SK-N-SH treated with all-trans-retinoic acid at 6 μM for 48 hours (cell line): ENCODE measurements around the gene ECHS1.
A peak's percentile ranks its signal among the peaks of the same experiment; 100 is the strongest.

Experiments
- ATAC-seq: fragments of 200-7000 bp; cut with Tn5 transposase; 3 replicates; pipeline ENCODE4 v1.9.1; 2020; ENCODE audit warnings: mild to moderate bottlenecking, moderate library complexity
- BACH2 ChIP-seq: fragments of 250-450 bp; sonication (Bioruptor Pico); IDR thresholded peaks from 2 replicates; pipeline ENCODE4 v1.9.0; 2021; ENCODE audit warnings: mild to moderate bottlenecking, borderline replicate concordance
- CSDC2 ChIP-seq: fragments of 250-450 bp; sonication (Bioruptor Pico); IDR thresholded peaks from 2 replicates; pipeline ENCODE4 v1.5.0; 2020; ENCODE audit warnings: mild to moderate bottlenecking, moderate library complexity
- CSRNP3 ChIP-seq: fragments of 250-450 bp; sonication (Bioruptor Pico); IDR thresholded peaks from 2 replicates; pipeline ENCODE4 v1.5.1; 2021; ENCODE audit warnings: mild to moderate bottlenecking, moderate library complexity
- ESRRG ChIP-seq: fragments of 250-450 bp; sonication (Bioruptor Pico); IDR thresholded peaks from 2 replicates; pipeline ENCODE4 v1.6.1; 2021; ENCODE audit warnings: mild to moderate bottlenecking
- GLIS3 ChIP-seq: fragments of 250-450 bp; sonication (Bioruptor Pico); IDR thresholded peaks from 2 replicates; pipeline ENCODE4 v1.5.0; 2020; ENCODE audit warnings: mild to moderate bottlenecking, moderate library complexity
- ISL1 ChIP-seq: fragments of 250-450 bp; sonication (Bioruptor Pico); IDR thresholded peaks from 2 replicates; pipeline ENCODE4 v2.1.2; 2022; ENCODE audit warnings: mild to moderate bottlenecking, moderate library complexity
- OSR1 ChIP-seq: fragments of 250-450 bp; sonication (Bioruptor Pico); IDR thresholded peaks from 2 replicates; pipeline ENCODE4 v1.8.0; 2022; ENCODE audit warnings: moderate library complexity, mild to moderate bottlenecking, inconsistent platforms
- POU6F1 ChIP-seq: fragments of 250-450 bp; sonication (Bioruptor Pico); IDR thresholded peaks from 2 replicates; pipeline ENCODE4 v1.8.0; 2021; ENCODE audit warnings: low read depth, mild to moderate bottlenecking, moderate library complexity, borderline replicate concordance
- PPARA ChIP-seq: fragments of 250-450 bp; sonication (Bioruptor Pico); IDR thresholded peaks from 2 replicates; pipeline ENCODE4 v1.5.0; 2020; ENCODE audit warnings: mild to moderate bottlenecking, borderline replicate concordance
- SNAI2 ChIP-seq: fragments of 250-450 bp; sonication (Bioruptor Pico); IDR thresholded peaks from 2 replicates; pipeline ENCODE4 v1.5.0; 2020; ENCODE audit warnings: mild to moderate bottlenecking, moderate library complexity
- TCF4 ChIP-seq: fragments of 250-450 bp; sonication (Bioruptor Pico); IDR thresholded peaks from 2 replicates; pipeline ENCODE4 v1.8.0; 2021; ENCODE audit warnings: mild to moderate bottlenecking, moderate library complexity, borderline replicate concordance
- TOX ChIP-seq: fragments of 250-450 bp; sonication (Bioruptor Pico); IDR thresholded peaks from 2 replicates; pipeline ENCODE4 v1.8.0; 2021; ENCODE audit warnings: mild to moderate bottlenecking, moderate library complexity, borderline replicate concordance
- ZC3H10 ChIP-seq: fragments of 250-450 bp; sonication (Bioruptor Pico); IDR thresholded peaks from 2 replicates; pipeline ENCODE4 v1.5.1; 2021; ENCODE audit warnings: mild to moderate bottlenecking, moderate library complexity
- ZFP3 ChIP-seq: fragments of 250-450 bp; sonication (Bioruptor Pico); IDR thresholded peaks from 2 replicates; pipeline ENCODE4 v1.5.0; 2020; ENCODE audit warnings: mild to moderate bottlenecking, moderate library complexity
- ZFP30 ChIP-seq: fragments of 450-650 bp; formaldehyde crosslinking; IDR thresholded peaks from 2 replicates; pipeline ENCODE4 v1.5.0; 2022; ENCODE audit warnings: mild to moderate bottlenecking, moderate library complexity
- ZNF565 ChIP-seq: fragments of 450-650 bp; formaldehyde crosslinking; conservative IDR thresholded peaks from 2 replicates; pipeline ENCODE4 v1.5.0; 2020; ENCODE audit warnings: low read depth, mild to moderate bottlenecking, moderate library complexity
- ZNF70 ChIP-seq: fragments of 450-650 bp; formaldehyde crosslinking; IDR thresholded peaks from 2 replicates; pipeline ENCODE4 v1.5.0; 2020; ENCODE audit warnings: mild to moderate bottlenecking, moderate library complexity

ECHS1 gene

GRCh38 chr10:133326745-133327650 lies 46.2 kb downstream of the ECHS1 start (continued):
- TF ChIP-seq ZFP30 (no peak), ZFP3 (CRISPR knock-in tag) (no peak), CSDC2 (CRISPR knock-in tag) (no peak), CSRNP3 (CRISPR knock-in tag) (no peak), PPARA (CRISPR knock-in tag) (no peak), TOX (CRISPR knock-in tag) (no peak), ZNF565 (CRISPR knock-in tag) (no peak), ZC3H10 (CRISPR knock-in tag) (no peak), BACH2 (CRISPR knock-in tag) (no peak), OSR1 (CRISPR knock-in tag) (no peak)

GRCh38 chr10:133326223-133326551 lies 47.0 kb downstream of the ECHS1 start:
- ATAC-seq: no peak
- TF ChIP-seq ZNF70 (CRISPR knock-in tag) (no peak), TOX (CRISPR knock-in tag) (no peak), CSRNP3 (CRISPR knock-in tag) (no peak), OSR1 (CRISPR knock-in tag) (no peak), ZNF565 (CRISPR knock-in tag) (no peak), POU6F1 (CRISPR knock-in tag) (no peak), TCF4 (CRISPR knock-in tag) (no peak), ISL1 (CRISPR knock-in tag) (no peak)

- TF ChIP-seq ZFP30 (no peak), BACH2 (CRISPR knock-in tag) (no peak), OSR1 (CRISPR knock-in tag) (no peak), TOX (CRISPR knock-in tag) (no peak)
- ATAC-seq: peak; percentile 32
Measured at GRCh38 chr10:133325440-133326222, 47.5 kb downstream of the ECHS1 start.

- no peak for TF ChIP-seq POU6F1 (CRISPR knock-in tag)
- no peak for TF ChIP-seq ZC3H10 (CRISPR knock-in tag)
- ATAC-seq: peak; percentile 26
Measured at GRCh38 chr10:133324857-133325260, 48.3 kb downstream of the ECHS1 start.

GRCh38 chr10:133324198-133324792 lies 48.9 kb downstream of the ECHS1 start:
- peak; percentile 82 for ATAC-seq
- TF ChIP-seq SNAI2 (no peak), ZFP3 (CRISPR knock-in tag) (no peak), TOX (CRISPR knock-in tag) (no peak), GLIS3 (CRISPR knock-in tag) (no peak), POU6F1 (CRISPR knock-in tag) (no peak), ESRRG (CRISPR knock-in tag) (no peak), OSR1 (CRISPR knock-in tag) (no peak), ZFP30 (no peak), PPARA (CRISPR knock-in tag) (no peak), TCF4 (CRISPR knock-in tag) (no peak), CSRNP3 (CRISPR knock-in tag) (no peak)
